Measurements from ENCODE around the gene USP17L28.
"Not testable (repeated sequence)": the region's sequence is repeated elsewhere in the genome, so short reads cannot be mapped to it uniquely, and the experiment has no call there.

USP17L28 gene

GRCh38 chr4:9348593-9348992, at the start of gene USP17L28:
Gene USP17L28, plus strand, starts transcription at chr4:9348893. Its CDS starts 0 bp downstream, at chr4:9348893.
- DNase-seq, result not testable (repeated sequence)

- not testable (repeated sequence) for DNase-seq
Measured at GRCh38 chr4:9324191-9324590, 24.5 kb upstream of the USP17L28 start.

GRCh38 chr4:9324865-9325264, 23.8 kb upstream of the USP17L28 start, which contains the start of gene USP17L24:
Gene USP17L24, plus strand, starts transcription at chr4:9325165. Its CDS starts 0 bp downstream, at chr4:9325165.
- DNase-seq, result not testable (repeated sequence)

- DNase-seq, result not testable (repeated sequence)
Measured at GRCh38 chr4:9329611-9330010, 19.1 kb upstream of the USP17L28 start, which contains the start of gene USP17L25. Gene USP17L25, plus strand, starts transcription at chr4:9329911. Its CDS starts 0 bp downstream, at chr4:9329911.

- not testable (repeated sequence) for DNase-seq
Measured at GRCh38 chr4:9334358-9334757, 14.3 kb upstream of the USP17L28 start, which contains the start of gene USP17L26. Gene USP17L26, plus strand, starts transcription at chr4:9334658. Its CDS starts 0 bp downstream, at chr4:9334658.

- not testable (repeated sequence) for DNase-seq
Measured at GRCh38 chr4:9339103-9339502, 9.6 kb upstream of the USP17L28 start, which contains the start of gene USP17L5. Gene USP17L5, plus strand, starts transcription at chr4:9339403. Its CDS starts 0 bp downstream, at chr4:9339403.

GRCh38 chr4:9343848-9344247, 4.8 kb upstream of the USP17L28 start, which contains the start of gene USP17L27:
Gene USP17L27, plus strand, starts transcription at chr4:9344148. Its CDS starts 0 bp downstream, at chr4:9344148.
- not testable (repeated sequence) for DNase-seq

- DNase-seq, result not testable (repeated sequence)
Measured at GRCh38 chr4:9350866-9351265, 2.2 kb downstream of the USP17L28 start.

GRCh38 chr4:9353338-9353737, 4.6 kb downstream of the USP17L28 start, which contains the start of gene USP17L29:
Gene USP17L29, plus strand, starts transcription at chr4:9353638. Its CDS starts 0 bp downstream, at chr4:9353638.
- not testable (repeated sequence) for DNase-seq

- not testable (repeated sequence) for DNase-seq
Measured at GRCh38 chr4:9362829-9363228, 14.1 kb downstream of the USP17L28 start, which contains the start of gene USP17L30. Gene USP17L30, plus strand, starts transcription at chr4:9363129. Its CDS starts 0 bp downstream, at chr4:9363129.

GRCh38 chr4:9379881-9380280, 31.2 kb downstream of the USP17L28 start:
- DNase-seq, result not testable (repeated sequence)

- DNase-seq, result not testable (repeated sequence)
Measured at GRCh38 chr4:9381012-9381534, 32.4 kb downstream of the USP17L28 start.

GRCh38 chr4:9384126-9384525, 35.4 kb downstream of the USP17L28 start:
- DNase-seq, result no peak

- not testable (repeated sequence) for DNase-seq
Measured at GRCh38 chr4:9389001-9389400, 40.3 kb downstream of the USP17L28 start.
